ENCODE results near the gene VAV2.
"Not testable (repeated sequence)": the region's sequence is repeated elsewhere in the genome, so short reads cannot be mapped to it uniquely, and the experiment has no call there.

Gene VAV2

GRCh38 chr9:133968966-133969617 lies 23.0 kb downstream of the VAV2 start:
- DNase-seq: no peak

GRCh38 chr9:133968428-133968827 lies 23.7 kb downstream of the VAV2 start:
- no peak for DNase-seq

GRCh38 chr9:133967024-133967741 lies 24.9 kb downstream of the VAV2 start:
- DNase-seq: peak; percentile 1

DNA sequence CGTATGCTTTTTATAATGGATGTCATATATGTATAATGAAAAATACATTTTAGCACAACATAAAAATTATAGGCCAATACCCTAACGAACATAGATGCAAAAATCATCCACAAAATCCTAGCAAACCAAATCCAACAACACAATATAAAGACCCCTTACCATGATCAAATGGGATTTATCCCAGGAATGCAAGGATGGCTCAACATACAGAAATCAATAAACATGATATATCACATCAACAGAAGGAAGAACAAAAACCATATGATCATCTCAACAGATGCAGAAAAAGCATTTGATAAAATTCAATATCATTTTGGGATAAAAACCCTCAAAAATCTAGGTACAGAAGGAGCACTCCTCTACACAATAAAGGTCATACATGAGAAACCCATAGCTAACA lies 27.7 kb downstream of the VAV2 start:
- DNase-seq: no peak

GRCh38 chr9:133963166-133963565 lies 29.0 kb downstream of the VAV2 start:
- no peak for DNase-seq

GRCh38 chr9:133962341-133962740 lies 29.8 kb downstream of the VAV2 start:
- no peak for DNase-seq

- no peak for DNase-seq
Observed at GRCh38 chr9:133961226-133962165, 30.6 kb downstream of the VAV2 start.

DNA sequence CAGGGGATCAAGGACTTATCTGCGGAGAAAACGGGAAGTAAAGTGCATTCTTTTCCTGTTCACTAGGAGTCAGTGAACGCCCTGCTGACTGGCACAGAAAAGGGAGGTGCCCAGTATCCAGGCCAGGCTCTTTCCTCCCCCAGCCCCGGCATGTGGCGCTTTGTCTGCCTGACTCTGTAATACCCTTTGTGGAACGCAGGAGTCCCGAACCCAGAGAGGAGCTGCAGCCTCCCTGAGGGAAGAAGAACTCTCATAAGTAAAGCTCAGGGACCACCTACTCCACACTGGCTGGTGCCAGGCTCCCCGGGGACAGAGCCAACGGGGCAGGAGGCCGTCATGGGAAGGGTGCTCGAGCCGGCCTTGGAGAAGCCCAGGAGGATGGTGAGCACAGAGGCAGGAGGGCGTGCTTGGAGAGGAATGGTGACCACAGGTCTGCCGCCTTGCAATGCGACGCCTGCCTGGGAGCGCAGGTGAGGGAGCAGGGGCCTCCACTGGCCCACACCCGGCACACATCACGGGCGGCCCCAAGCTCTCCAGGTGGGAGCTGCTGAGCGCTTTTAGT lies 31.5 kb downstream of the VAV2 start:
- DNase-seq: peak; percentile 52

GRCh38 chr9:133959966-133960567 lies 32.1 kb downstream of the VAV2 start:
- DNase-seq: no peak

DNA sequence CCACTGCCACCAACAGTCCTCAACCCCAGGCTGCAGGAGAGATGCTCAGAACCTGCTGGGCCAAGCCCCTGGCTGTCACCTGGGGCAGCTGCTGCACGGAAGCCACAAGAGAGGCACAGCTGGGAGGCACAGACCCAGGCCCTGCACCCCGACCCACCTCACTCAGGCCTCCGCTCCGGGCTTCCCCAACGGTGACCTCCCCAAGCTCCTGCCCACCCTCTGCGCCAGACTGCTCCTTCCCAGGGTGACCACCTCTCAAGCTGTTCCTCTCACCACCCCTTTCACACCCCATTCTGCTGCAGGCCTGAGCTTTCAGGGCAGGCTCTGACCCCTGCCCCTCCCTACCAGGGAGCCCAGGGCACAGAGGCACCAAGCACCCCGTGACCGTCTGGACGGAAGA lies 33.0 kb downstream of the VAV2 start:
- no peak for DNase-seq

DNA sequence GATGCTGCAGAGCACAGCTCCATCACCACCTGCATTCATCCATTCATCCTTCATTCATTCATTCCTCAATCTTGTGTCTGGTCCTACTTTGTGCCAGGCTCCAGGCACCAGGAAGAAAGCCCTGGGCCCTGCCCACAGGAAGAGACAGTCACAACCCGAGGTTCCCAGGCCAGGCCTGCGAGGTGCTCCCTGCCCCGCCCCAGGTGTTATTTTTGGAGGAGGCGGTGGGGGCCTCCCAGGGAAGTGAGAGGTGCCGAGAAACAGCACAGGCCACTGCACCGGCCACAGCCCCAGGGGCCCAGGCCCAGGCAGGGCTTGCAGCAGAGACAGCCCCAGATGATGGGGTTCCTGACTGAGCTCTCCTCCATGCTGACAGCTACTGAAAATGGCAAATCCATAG lies 33.4 kb downstream of the VAV2 start:
- DNase-seq: no peak

GRCh38 chr9:133957772-133958171 lies 34.4 kb downstream of the VAV2 start:
- DNase-seq: not testable (repeated sequence)

DNA sequence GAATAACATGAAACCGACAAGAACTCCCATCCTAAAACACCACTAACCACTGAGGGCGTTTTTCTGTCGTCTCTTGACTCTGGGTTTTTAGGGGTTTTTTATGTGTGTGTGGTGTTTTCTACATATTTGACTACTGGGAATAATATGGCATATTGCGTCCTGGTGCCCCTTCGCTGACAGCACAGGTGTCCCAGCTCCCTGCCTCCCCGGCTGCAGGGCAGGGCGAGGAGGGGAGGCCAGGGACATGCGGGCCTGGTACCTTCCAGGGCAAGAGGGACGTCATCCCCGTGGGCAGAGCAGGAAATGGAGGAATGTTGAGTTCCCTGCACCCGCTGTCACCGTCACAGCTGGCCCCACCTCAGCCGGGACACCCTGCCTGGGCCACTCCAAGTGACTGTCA lies 34.8 kb downstream of the VAV2 start:
- no peak for DNase-seq

DNA sequence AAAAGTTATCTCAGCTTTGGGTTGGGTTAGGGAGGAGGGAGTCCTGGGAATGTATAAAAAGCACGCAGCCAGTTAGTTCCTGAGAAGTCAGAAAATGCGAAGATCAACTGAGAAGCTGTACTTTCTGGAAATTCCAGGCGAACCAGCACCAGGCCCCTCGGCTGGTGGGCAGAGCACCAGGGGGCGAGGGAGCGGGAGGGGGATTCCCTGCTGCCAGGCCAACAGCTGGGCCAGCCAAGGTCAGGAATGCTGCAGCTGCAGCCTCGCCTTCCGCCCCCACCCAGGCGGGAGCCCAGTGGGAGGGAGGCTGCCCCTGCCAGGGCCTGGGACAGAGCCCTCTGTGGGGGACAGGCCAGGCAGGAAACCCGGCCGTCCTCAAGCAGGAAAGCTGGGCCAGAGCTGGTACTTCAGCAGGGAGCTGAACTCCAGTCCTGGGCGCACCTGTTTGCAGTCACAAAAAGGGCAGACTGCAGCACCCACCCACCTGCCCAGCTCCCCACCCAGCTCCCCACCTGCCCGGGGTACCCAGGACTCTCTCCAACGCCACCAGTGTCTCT lies 35.5 kb downstream of the VAV2 start:
- no peak for DNase-seq

DNA sequence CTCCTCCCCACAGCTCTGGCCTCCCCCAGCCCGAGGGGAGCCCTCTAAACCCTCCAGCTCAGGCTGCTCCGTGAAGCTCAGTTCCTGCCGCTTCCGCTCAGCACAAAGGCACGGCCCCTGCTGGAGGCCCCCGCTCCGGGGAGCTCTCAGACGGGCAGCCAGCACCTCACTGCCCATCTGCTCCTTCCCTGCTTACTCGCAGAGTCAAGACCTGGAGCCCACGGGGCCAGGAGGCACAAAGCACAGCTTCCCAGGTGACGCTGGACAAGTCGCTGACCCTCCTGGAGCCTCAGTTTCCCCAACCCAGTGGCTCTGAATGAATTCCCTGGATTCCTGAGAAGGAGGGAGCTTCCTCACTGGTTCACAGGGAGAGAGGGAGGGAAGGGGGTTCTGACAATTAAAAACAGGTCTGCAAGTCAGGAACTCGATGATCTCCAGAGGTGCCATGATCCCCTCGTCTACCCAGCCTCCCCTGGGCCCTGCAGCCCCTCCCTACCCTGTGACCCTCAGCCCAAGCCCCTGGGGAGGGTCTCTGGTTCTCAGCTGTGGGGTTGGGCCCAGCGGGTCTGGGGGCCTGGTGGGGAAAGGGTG lies 36.2 kb downstream of the VAV2 start:
- peak; percentile 43 for DNase-seq

DNA sequence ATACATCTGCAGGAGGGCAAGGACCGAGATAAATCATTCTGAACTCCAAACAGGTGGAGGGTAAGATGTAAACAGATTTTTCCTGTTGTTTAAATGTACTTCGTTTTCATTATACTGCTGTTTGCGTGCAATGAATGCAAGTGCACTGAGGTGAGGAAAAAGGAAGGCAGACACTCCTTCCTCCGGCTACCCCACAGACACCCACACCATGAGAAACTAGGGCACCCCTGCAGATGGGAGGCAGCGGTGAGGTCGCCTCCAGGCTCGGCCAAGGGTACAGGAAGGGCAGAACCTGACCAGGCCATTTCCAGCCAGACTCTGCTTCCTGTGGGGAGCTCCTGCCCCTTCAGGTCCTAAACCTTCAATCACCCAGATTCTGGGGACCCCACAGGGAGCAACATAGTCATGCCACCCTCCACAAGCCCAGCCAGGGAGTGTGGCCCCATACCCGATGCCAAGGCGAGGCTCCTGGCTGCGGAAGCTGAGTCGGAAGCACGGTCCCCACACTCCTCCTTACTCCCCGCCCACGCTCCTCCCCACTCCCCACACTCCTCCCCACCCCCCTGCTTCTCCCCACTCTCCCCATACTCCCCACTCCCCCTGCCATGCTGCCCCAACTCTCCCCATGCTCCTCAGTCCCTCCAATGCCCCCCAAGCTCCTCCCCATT lies 37.1 kb downstream of the VAV2 start:
- peak; percentile 28 for DNase-seq

- DNase-seq: no peak
Observed at GRCh38 chr9:133953976-133954709, 38.0 kb downstream of the VAV2 start.

DNA sequence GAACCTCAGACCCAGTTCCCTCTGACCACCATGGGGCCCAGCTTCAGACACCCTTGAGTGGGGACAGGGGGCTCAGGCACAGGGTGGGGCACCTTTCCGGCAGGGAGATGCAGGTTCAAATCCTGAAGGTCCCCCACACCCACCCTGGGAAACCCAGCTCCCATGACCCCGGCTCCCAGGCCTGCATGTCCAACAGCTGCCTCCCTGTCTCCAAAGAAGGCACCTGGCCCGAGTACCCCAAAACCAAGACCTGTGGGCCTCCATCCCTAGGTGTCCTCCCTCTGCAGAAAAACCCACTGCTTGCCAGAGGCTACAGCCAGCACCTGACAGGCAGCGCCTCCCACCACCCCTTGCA lies 38.5 kb downstream of the VAV2 start:
- no peak for DNase-seq

GRCh38 chr9:133952598-133953550 lies 39.2 kb downstream of the VAV2 start:
- no peak for DNase-seq

GRCh38 chr9:133951265-133951664 lies 40.9 kb downstream of the VAV2 start:
- DNase-seq: no peak

All from GF-D8 (cell line).